HepG2 (cell line): ENCODE data around the gene C18orf54. TPM values are rescaled to one million over a fixed set of nuclear protein-coding genes. Genes with fewer than 3 reads are reported as not detected.

Experiments
- AKAP8 ChIP-seq: sonication (generic); formaldehyde crosslinking; IDR thresholded peaks from 2 replicates; pipeline ENCODE4 v1.5.1; 2020; ENCODE audit warnings: mild to moderate bottlenecking, missing genetic modification reagents
- ARID2 ChIP-seq: sonication (generic); formaldehyde crosslinking; IDR thresholded peaks from 2 replicates; pipeline ENCODE4 v1.8.1; 2022; ENCODE audit warnings: mild to moderate bottlenecking, missing genetic modification reagents, borderline replicate concordance
- ATRX ChIP-seq: sonication (generic); formaldehyde crosslinking; IDR thresholded peaks from 2 replicates; pipeline ENCODE4 v1.4.0; 2020; ENCODE audit warnings: missing genetic modification reagents, borderline replicate concordance
- CEBPB ChIP-seq: IDR thresholded peaks from 2 replicates; pipeline ENCODE4 v1.6.1; 2011; ENCODE audit warnings: low read depth, low read length, improper control_type of control experiment, borderline replicate concordance
- ELK4 ChIP-seq: sonication (generic); formaldehyde crosslinking; IDR thresholded peaks from 2 replicates; pipeline ENCODE4 v1.9.0; 2021; ENCODE audit warnings: missing genetic modification reagents, borderline replicate concordance
- ERF ChIP-seq: IDR thresholded peaks from 2 replicates; pipeline ENCODE4 v1.6.1; 2018; ENCODE audit warnings: missing biosample characterization, missing genetic modification reagents
- FOXO1 ChIP-seq: sonication (generic); formaldehyde crosslinking; IDR thresholded peaks from 2 replicates; pipeline ENCODE4 v1.4.0; 2020; ENCODE audit warnings: missing genetic modification reagents
- GLMP ChIP-seq: sonication (generic); formaldehyde crosslinking; IDR thresholded peaks from 2 replicates; pipeline ENCODE4 v1.9.0; 2021; ENCODE audit warnings: missing genetic modification reagents, mild to moderate bottlenecking, borderline replicate concordance
- GMEB1 ChIP-seq: sonication (generic); formaldehyde crosslinking; IDR thresholded peaks from 2 replicates; pipeline ENCODE4 v1.5.1; 2020; ENCODE audit warnings: missing genetic modification reagents, mild to moderate bottlenecking, borderline replicate concordance
- HNRNPL ChIP-seq: fragments of 200-400 bp; formaldehyde crosslinking; IDR thresholded peaks from 2 replicates; pipeline ENCODE4 v1.6.1; 2017; ENCODE audit warnings: mild to moderate bottlenecking, low read depth, low read length
- IKZF1 ChIP-seq: fragments of 450-650 bp; IDR thresholded peaks from 2 replicates; pipeline ENCODE4 v1.7.1; 2016
- MTF2 ChIP-seq: sonication (generic); formaldehyde crosslinking; IDR thresholded peaks from 2 replicates; pipeline ENCODE4 v1.5.0; 2020; ENCODE audit warnings: missing genetic modification reagents, borderline replicate concordance
- MXI1 ChIP-seq: IDR thresholded peaks from 3 replicates; pipeline ENCODE4 v1.6.1; 2012; ENCODE audit warnings: low read depth, low read length, inconsistent platforms, borderline replicate concordance
- NR2C2 ChIP-seq: sonication (generic); formaldehyde crosslinking; IDR thresholded peaks from 2 replicates; pipeline ENCODE4 v1.4.0; 2020; ENCODE audit warnings: missing genetic modification reagents, mild to moderate bottlenecking, moderate library complexity, borderline replicate concordance
- PHF8 ChIP-seq: sonication (generic); formaldehyde crosslinking; IDR thresholded peaks from 2 replicates; pipeline ENCODE4 v1.5.0; 2020; ENCODE audit warnings: missing genetic modification reagents
- PPARG ChIP-seq: conservative IDR thresholded peaks from 2 replicates; pipeline ENCODE4 v1.6.1; 2016; ENCODE audit warnings: missing biosample characterization, missing genetic modification reagents
- RXRA ChIP-seq: sonication (generic); formaldehyde crosslinking; IDR thresholded peaks from 2 replicates; pipeline ENCODE4 v1.5.1; 2020; ENCODE audit warnings: missing genetic modification reagents
- U2AF2 ChIP-seq: fragments of 200-400 bp; formaldehyde crosslinking; IDR thresholded peaks from 2 replicates; pipeline ENCODE4 v1.6.1; 2017; ENCODE audit warnings: low read depth, mild to moderate bottlenecking, low read length
- ZBTB43 ChIP-seq: sonication (generic); formaldehyde crosslinking; conservative IDR thresholded peaks from 2 replicates; pipeline ENCODE4 v1.4.0; 2020; ENCODE audit warnings: missing genetic modification reagents
- ZC3H4 ChIP-seq: sonication (generic); formaldehyde crosslinking; IDR thresholded peaks from 2 replicates; pipeline ENCODE4 v1.4.0; 2020; ENCODE audit warnings: missing genetic modification reagents, borderline replicate concordance
- ZNF225 ChIP-seq: sonication (generic); formaldehyde crosslinking; IDR thresholded peaks from 2 replicates; pipeline ENCODE4 v1.4.0; 2020; ENCODE audit warnings: mild to moderate bottlenecking, missing genetic modification reagents
- ZNF232 ChIP-seq: sonication (generic); formaldehyde crosslinking; IDR thresholded peaks from 2 replicates; pipeline ENCODE4 v1.4.0; 2020; ENCODE audit warnings: missing genetic modification reagents, borderline replicate concordance
- ZNF577 ChIP-seq: sonication (generic); formaldehyde crosslinking; IDR thresholded peaks from 2 replicates; pipeline ENCODE4 v1.4.0; 2020; ENCODE audit warnings: mild to moderate bottlenecking, low read depth, missing genetic modification reagents, borderline replicate concordance
- ZNF616 ChIP-seq: sonication (generic); formaldehyde crosslinking; IDR thresholded peaks from 2 replicates; pipeline ENCODE4 v1.5.0; 2020; ENCODE audit warnings: low read depth, mild to moderate bottlenecking, missing genetic modification reagents
- ZNF7 ChIP-seq: IDR thresholded peaks from 2 replicates; pipeline ENCODE4 v1.6.1; 2016; ENCODE audit warnings: missing biosample characterization, missing genetic modification reagents
- ZNF83 ChIP-seq: sonication (generic); formaldehyde crosslinking; IDR thresholded peaks from 2 replicates; pipeline ENCODE4 v1.4.0; 2020; ENCODE audit warnings: missing genetic modification reagents, mild to moderate bottlenecking, borderline replicate concordance
- polyA plus RNA-seq, 8 experiments: library from polyadenylated mRNA; depleted of rRNA in 3 of 8; stranded (reverse) in 7 of 8; unstranded in 1 of 8; fragments of >200 nt; fragmentation: Illumina TruSeq in 4 of 8; extraction: Trizol in 4 of 8; gene quantifications; 2 replicates each; pipeline versions ENCODE4 v1.2.1 to v1.2.3, GENCODE V29; 2011 to 2016; ENCODE audit warnings: low read depth in 4 of 8, missing spikeins in 1 of 8, mixed read lengths in 1 of 8; ENCODE audit not compliant: insufficient read depth in 1 of 8
- total RNA-seq, 5 experiments: library from RNA; depleted of rRNA; stranded (reverse); fragments of >200 nt; fragmentation: Illumina TruSeq; extraction: Trizol; gene quantifications; 2 replicates each; pipeline ENCODE4 v1.2.3, GENCODE V29; 2016; ENCODE audit warnings: low read depth in 1 of 5

C18orf54 gene
- total and polyA plus RNA-seq, 2 of the 13 experiments (the other 11 are each of a cell fraction or from before 2014, with no cell fraction given) = 1.8 to 2.5 TPM

- TF ChIP-seq ZNF616 (CRISPR knock-in tag) (no peak), ZNF577 (no peak), ATRX (CRISPR knock-in tag) (no peak), NR2C2 (CRISPR knock-in tag) (peak; percentile 50; the same call in 1 of the 2 replicates), MTF2 (0 out of 2 replicates have a peak, but pooled peaks have one; percentile 56), IKZF1 (no peak), FOXO1 (CRISPR knock-in tag) (no peak), PPARG (CRISPR knock-in tag) (no peak), ZC3H4 (CRISPR knock-in tag) (no peak), HNRNPL (no peak), U2AF2 (no peak), ELK4 (CRISPR knock-in tag) (no peak), RXRA (CRISPR knock-in tag) (peak; percentile 43; the same call in 1 of the 2 replicates), AKAP8 (CRISPR knock-in tag) (peak; percentile 45; the same call in 1 of the 2 replicates), ERF (CRISPR knock-in tag) (no peak; the same call in 1 of the 2 replicates), PHF8 (peak; percentile 54), MXI1 (peak; percentile 76; the same call in 1 of the 3 replicates), ZBTB43 (CRISPR knock-in tag) (0 out of 2 replicates have a peak, but pooled peaks have one; percentile 11), CEBPB (no peak), ZNF7 (CRISPR knock-in tag) (no peak), ZNF232 (CRISPR knock-in tag) (0 out of 2 replicates have a peak, but pooled peaks have one; percentile 50), GLMP (no peak), ZNF83 (CRISPR knock-in tag) (no peak), ARID2 (no peak), ZNF225 (no peak), GMEB1 (CRISPR knock-in tag) (peak; percentile 38; the same call in 1 of the 2 replicates)
Observed at GRCh38 chr18:54357660-54358494, at the start of gene C18orf54, which contains the start of gene STARD6 (continued).
